ENCODE measurements around the gene CNIH2. TPM values are rescaled to one million over a fixed set of nuclear protein-coding genes. Genes with fewer than 3 reads are reported as not detected.

CNIH2 gene
- total and polyA plus RNA-seq, 2 of the 13 experiments (the other 11 are each of a cell fraction or from before 2014, with no cell fraction given): 0.60 to 0.69 TPM

GRCh38 chr11:66312549-66313320 is 34.8 kb downstream of the CNIH2 start (continued):
- TF ChIP-seq ZBED4 (CRISPR knock-in tag; IDR thresholded peaks at IDR 0.05; ENCODE audit: borderline replicate concordance) (0 out of 2 replicates have a peak, but pooled peaks have one; percentile 0), AGO1 (IDR thresholded peaks at IDR 0.05; ENCODE audit: low read depth, low read length, poor library complexity, severe bottlenecking) (no peak), HDAC1 (CRISPR knock-in tag; IDR thresholded peaks at IDR 0.05) (peak; percentile 9; the same call in 1 of the 2 replicates), NR2F6 (IDR thresholded peaks at IDR 0.05) (no peak), NR2F6 (CRISPR knock-in tag; IDR thresholded peaks at IDR 0.05) (peak; percentile 28; the same call in 1 of the 2 replicates), NFATC3 (CRISPR knock-in tag; IDR thresholded peaks at IDR 0.05) (no peak), PCBP1 (IDR thresholded peaks at IDR 0.05; ENCODE audit: borderline replicate concordance, low read depth, low read length) (0 out of 2 replicates have a peak, but pooled peaks have one; percentile 15), ZNF572 (CRISPR knock-in tag; IDR thresholded peaks at IDR 0.05) (no peak), ZNF784 (CRISPR knock-in tag; IDR thresholded peaks at IDR 0.05; ENCODE audit: borderline replicate concordance) (no peak), CBX5 (CRISPR knock-in tag; IDR thresholded peaks at IDR 0.05; ENCODE audit: borderline replicate concordance) (no peak), ZNF597 (CRISPR knock-in tag; IDR thresholded peaks at IDR 0.05) (no peak), DPF2 (CRISPR knock-in tag; IDR thresholded peaks at IDR 0.05; ENCODE audit: borderline replicate concordance, low read depth) (no peak), ATF3 (CRISPR knock-in tag; IDR thresholded peaks at IDR 0.05) (no peak), ZNF740 (CRISPR knock-in tag; IDR thresholded peaks at IDR 0.05) (no peak), REST (IDR thresholded peaks at IDR 0.05; ENCODE audit: borderline replicate concordance in 1 of 2, low read depth in 1 of 2, low read length in 2 of 2) (peak in 1 of 2 experiments; percentile 22; a peak in 1 of 4 replicates), NFYC (CRISPR knock-in tag; IDR thresholded peaks at IDR 0.05) (no peak; the same call in 1 of the 2 replicates), HHEX (CRISPR knock-in tag; IDR thresholded peaks at IDR 0.05) (no peak), SMARCE1 (IDR thresholded peaks at IDR 0.05; ENCODE audit: borderline replicate concordance) (no peak), FOXP1 (IDR thresholded peaks at IDR 0.05) (no peak), FOXP1 (CRISPR knock-in tag; IDR thresholded peaks at IDR 0.05) (no peak; the same call in 1 of the 2 replicates)

Measured in HepG2 (cell line).